ENCODE results near the gene THOP1. TPM values are rescaled to one million over a fixed set of nuclear protein-coding genes. Genes with fewer than 3 reads are reported as not detected.
A peak's percentile ranks its signal among the peaks of the same experiment; 100 is the strongest.

THOP1 gene
- 10 to 100 TPM; 25.5 to 61.8 (median 33.0) TPM for total RNA-seq
- long read RNA-seq, partial matches to known transcripts: 7 of 9 reads
- long read RNA-seq, other reads (novel, unspliced or antisense): 1 of 9 reads

- 0% methylated on average over 10 of the region's 78 CpGs for WGBS (ENCODE audit: insufficient coverage, low coverage, low lambda C conversion rate, missing lambda C conversion rate)
- Histone ChIP-seq H3K27ac (peak within 1 kb of the TSS in 2 of 3 donors; percentile 26 to 70), H3K27me3 (no peaks in the 10 kb centered on the region), H3K4me3 (peak within 1 kb of the TSS; percentile 80 to 96 (median 94)), H3K36me3 (no peaks in the 10 kb centered on the region), H3K9me3 (no peaks in the 10 kb centered on the region), H3K4me1 (peaks cover 0 to 38% (median 7%) of the 10 kb centered on the region in 4 donors)
- peak; percentile 99 to 100 (median 99) for DNase-seq
- intact Hi-C loops (cut with DNase I): no loop called here
- TF ChIP-seq POLR2A (IDR thresholded peaks at IDR 0.05): peak; percentile 79
- TF ChIP-seq, protein P1, sequence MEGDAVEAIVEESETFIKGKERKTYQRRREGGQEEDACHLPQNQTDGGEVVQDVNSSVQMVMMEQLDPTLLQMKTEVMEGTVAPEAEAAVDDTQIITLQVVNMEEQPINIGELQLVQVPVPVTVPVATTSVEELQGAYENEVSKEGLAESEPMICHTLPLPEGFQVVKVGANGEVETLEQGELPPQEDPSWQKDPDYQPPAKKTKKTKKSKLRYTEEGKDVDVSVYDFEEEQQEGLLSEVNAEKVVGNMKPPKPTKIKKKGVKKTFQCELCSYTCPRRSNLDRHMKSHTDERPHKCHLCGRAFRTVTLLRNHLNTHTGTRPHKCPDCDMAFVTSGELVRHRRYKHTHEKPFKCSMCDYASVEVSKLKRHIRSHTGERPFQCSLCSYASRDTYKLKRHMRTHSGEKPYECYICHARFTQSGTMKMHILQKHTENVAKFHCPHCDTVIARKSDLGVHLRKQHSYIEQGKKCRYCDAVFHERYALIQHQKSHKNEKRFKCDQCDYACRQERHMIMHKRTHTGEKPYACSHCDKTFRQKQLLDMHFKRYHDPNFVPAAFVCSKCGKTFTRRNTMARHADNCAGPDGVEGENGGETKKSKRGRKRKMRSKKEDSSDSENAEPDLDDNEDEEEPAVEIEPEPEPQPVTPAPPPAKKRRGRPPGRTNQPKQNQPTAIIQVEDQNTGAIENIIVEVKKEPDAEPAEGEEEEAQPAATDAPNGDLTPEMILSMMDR (IDR thresholded peaks at IDR 0.05): peak in 1 of 4 donors; percentile 5
- peak; percentile 89 to 94 (median 90) for ATAC-seq
Observed at GRCh38 chr19:2785244-2785997, at the start of gene THOP1. TSS of gene THOP1 (plus strand) at chr19:2785503. CDS start at chr19:2785663, 160 bp downstream.

- DNase-seq (no peak), ATAC-seq (no peak)
- Histone ChIP-seq H3K27me3 (no peaks in the 10 kb centered on the region), H3K4me3 (no peak overlapping the region), H3K4me1 (peaks cover 0 to 7% (median 0%) of the 10 kb centered on the region in 4 donors), H3K9me3 (no peaks in the 10 kb centered on the region), H3K36me3 (peaks cover 0 to 4% (median 0%) of the 10 kb centered on the region in 4 donors), H3K27ac (no peak overlapping the region)
- intact Hi-C loops (cut with DNase I): no loop called here
- TF ChIP-seq POLR2A (IDR thresholded peaks at IDR 0.05): no peak
- TF ChIP-seq, protein P1 (IDR thresholded peaks at IDR 0.05): no peak
- WGBS (ENCODE audit: insufficient coverage, low coverage, low lambda C conversion rate, missing lambda C conversion rate): 80% methylated on average over 7 of the region's 15 CpGs
Observed at GRCh38 chr19:2736550-2737190, 48.6 kb upstream of the THOP1 start.

- intact Hi-C loops (cut with DNase I): no loop called here
- peaks cover 0 to 4% (median 0%) of the 10 kb centered on the region in 4 donors for H3K36me3 ChIP-seq
- 5% methylated on average over 3 of the region's 64 CpGs for WGBS (ENCODE audit: insufficient coverage, low coverage, low lambda C conversion rate, missing lambda C conversion rate)
- peak within 1 kb of the TSS; percentile 91 to 96 (median 92) for H3K4me3 ChIP-seq
- DNase-seq (peak; percentile 97 to 100 (median 98)), ATAC-seq (peak; percentile 100)
- TF ChIP-seq, protein P1 (IDR thresholded peaks at IDR 0.05): peak in 2 of 4 donors; percentile 14 to 43
- TF ChIP-seq POLR2A (IDR thresholded peaks at IDR 0.05): no peak
- no peaks in the 10 kb centered on the region for H3K9me3 ChIP-seq
- peak within 1 kb of the TSS in 1 of 3 donors; percentile 10 for H3K27ac ChIP-seq
- no peaks in the 10 kb centered on the region for H3K27me3 ChIP-seq
- H3K4me1 ChIP-seq: peaks cover 0 to 7% (median 0%) of the 10 kb centered on the region in 4 donors
Observed at GRCh38 chr19:2739602-2740313, 45.5 kb upstream of the THOP1 start, which contains the start of gene SLC39A3. TSS of gene SLC39A3 (minus strand) at chr19:2740017. CDS start at chr19:2737257, 2,760 bp downstream.

GRCh38 chr19:2740314-2740656 is 45.0 kb upstream of the THOP1 start:
- Histone ChIP-seq H3K27me3 (no peaks in the 10 kb centered on the region), H3K27ac (no peak overlapping the region), H3K36me3 (peaks cover 0 to 4% (median 0%) of the 10 kb centered on the region in 4 donors), H3K9me3 (no peaks in the 10 kb centered on the region), H3K4me3 (peak overlapping the region in 1 of 3 donors; percentile 96), H3K4me1 (peaks cover 0 to 7% (median 0%) of the 10 kb centered on the region in 4 donors)
- DNase-seq: no peak
- TF ChIP-seq, protein P1 (IDR thresholded peaks at IDR 0.05): no peak
- TF ChIP-seq POLR2A (IDR thresholded peaks at IDR 0.05): no peak
- WGBS (ENCODE audit: insufficient coverage, low coverage, low lambda C conversion rate, missing lambda C conversion rate): 38% methylated on average over 13 of the region's 13 CpGs
- intact Hi-C loops (cut with DNase I): no loop called here
- ATAC-seq: no peak
